ENCODE results near the gene ADAMTSL4. TPM values are rescaled to one million over a fixed set of nuclear protein-coding genes. Genes with fewer than 3 reads are reported as not detected.

Gene ADAMTSL4
- total and polyA plus RNA-seq, 10 donors: 2.8 to 19.1 (median 11.1) TPM

- Histone ChIP-seq H3K36me3 (no peaks in the 10 kb centered on the region), H3K27me3 (replicated peaks in 1 of 7) (no peaks in the 10 kb centered on the region), H3K4me1 (no peaks in the 10 kb centered on the region), H3K27ac (no peak overlapping the region), H3K9me3 (no peaks in the 10 kb centered on the region), H3K4me3 (no peak overlapping the region)
- intact Hi-C loops (cut with DNase I; ENCODE audit: low total_unique reads): no loop called here
- peak; percentile 34 for DNase-seq
- WGBS, 5 donors: 91 to 96% (median 94%) methylated on average over 14 of the region's 14 CpGs
- TF ChIP-seq POLR2A (IDR thresholded peaks at IDR 0.05): no peak
- no peak for TF ChIP-seq POLR2AphosphoS5 (IDR thresholded peaks at IDR 0.05)
- TF ChIP-seq, protein P1, sequence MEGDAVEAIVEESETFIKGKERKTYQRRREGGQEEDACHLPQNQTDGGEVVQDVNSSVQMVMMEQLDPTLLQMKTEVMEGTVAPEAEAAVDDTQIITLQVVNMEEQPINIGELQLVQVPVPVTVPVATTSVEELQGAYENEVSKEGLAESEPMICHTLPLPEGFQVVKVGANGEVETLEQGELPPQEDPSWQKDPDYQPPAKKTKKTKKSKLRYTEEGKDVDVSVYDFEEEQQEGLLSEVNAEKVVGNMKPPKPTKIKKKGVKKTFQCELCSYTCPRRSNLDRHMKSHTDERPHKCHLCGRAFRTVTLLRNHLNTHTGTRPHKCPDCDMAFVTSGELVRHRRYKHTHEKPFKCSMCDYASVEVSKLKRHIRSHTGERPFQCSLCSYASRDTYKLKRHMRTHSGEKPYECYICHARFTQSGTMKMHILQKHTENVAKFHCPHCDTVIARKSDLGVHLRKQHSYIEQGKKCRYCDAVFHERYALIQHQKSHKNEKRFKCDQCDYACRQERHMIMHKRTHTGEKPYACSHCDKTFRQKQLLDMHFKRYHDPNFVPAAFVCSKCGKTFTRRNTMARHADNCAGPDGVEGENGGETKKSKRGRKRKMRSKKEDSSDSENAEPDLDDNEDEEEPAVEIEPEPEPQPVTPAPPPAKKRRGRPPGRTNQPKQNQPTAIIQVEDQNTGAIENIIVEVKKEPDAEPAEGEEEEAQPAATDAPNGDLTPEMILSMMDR (IDR thresholded peaks at IDR 0.05 in 8 of 11, conservative IDR thresholded peaks at IDR 0.05 in 3 of 11): no peak
Measured at GRCh38 chr1:150535511-150536287, 13.5 kb upstream of the ADAMTSL4 start.

DNA sequence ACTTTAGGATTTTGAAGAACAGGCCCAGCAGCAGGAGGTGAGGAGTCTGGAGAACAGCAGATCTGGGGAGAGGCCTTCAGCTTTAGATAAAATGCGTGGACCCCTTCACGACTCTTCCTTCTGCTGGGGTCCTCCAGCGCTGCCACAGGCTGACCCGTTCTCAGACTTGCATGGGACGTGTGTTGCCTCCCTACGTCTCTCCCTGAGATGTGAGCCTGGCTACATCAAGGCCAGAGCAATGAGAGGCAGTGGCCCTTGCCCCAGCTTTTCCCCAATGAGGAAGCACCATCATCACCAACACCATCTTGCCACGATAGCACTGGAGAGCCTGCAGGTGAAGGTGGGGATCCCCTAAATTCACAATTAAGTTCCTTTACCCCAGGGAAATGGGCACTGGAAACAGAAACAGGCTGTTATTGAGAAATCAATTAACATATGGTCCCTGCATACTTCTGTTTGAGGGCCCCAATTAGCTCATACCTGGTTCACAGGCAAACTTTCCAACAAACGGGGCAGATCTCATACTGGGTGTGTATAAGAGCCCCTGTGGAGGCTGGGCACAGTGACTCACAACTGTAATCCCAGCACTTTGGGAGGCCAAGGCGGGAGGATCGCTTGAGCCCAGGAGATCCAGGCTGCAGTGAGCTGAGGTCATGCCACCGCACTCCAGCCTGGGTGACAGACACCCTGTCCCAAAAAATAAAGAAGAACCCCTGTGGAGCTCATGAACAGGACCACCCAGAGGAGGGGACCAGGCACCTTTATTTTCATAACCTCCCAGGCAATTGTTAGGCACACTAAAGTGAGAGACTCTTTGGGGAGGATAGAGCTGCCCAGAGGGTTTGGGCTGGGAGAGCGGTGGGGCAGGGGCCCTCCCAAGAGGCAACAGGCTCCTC is 12.1 kb upstream of the ADAMTSL4 start:
- DNase-seq: peak; percentile 19
- 88 to 95% (median 89%) methylated on average over 12 of the region's 12 CpGs for WGBS, 5 donors
- H3K27me3 ChIP-seq (replicated peaks in 1 of 7): no peaks in the 10 kb centered on the region
- H3K36me3 ChIP-seq: no peaks in the 10 kb centered on the region
- no peak overlapping the region for H3K4me3 ChIP-seq
- no peaks in the 10 kb centered on the region for H3K4me1 ChIP-seq
- H3K9me3 ChIP-seq: no peaks in the 10 kb centered on the region
- H3K27ac ChIP-seq: peak overlapping the region in 1 of 8 donors; percentile 53
- TF ChIP-seq, protein P1 (IDR thresholded peaks at IDR 0.05 in 8 of 11, conservative IDR thresholded peaks at IDR 0.05 in 3 of 11): no peak
- TF ChIP-seq POLR2AphosphoS5 (IDR thresholded peaks at IDR 0.05) (no peak), POLR2A (IDR thresholded peaks at IDR 0.05) (no peak)
- intact Hi-C loops (cut with DNase I; ENCODE audit: low total_unique reads): no loop called here

- DNase-seq: peak; percentile 47
- H3K4me3 ChIP-seq: no peak overlapping the region
- H3K27me3 ChIP-seq (replicated peaks in 1 of 7): no peaks in the 10 kb centered on the region
- intact Hi-C loops (cut with DNase I; ENCODE audit: low total_unique reads): no loop called here
- H3K4me1 ChIP-seq: no peaks in the 10 kb centered on the region
- peak overlapping the region in 1 of 8 donors; percentile 53 for H3K27ac ChIP-seq
- H3K9me3 ChIP-seq: no peaks in the 10 kb centered on the region
- TF ChIP-seq, protein P1 (IDR thresholded peaks at IDR 0.05 in 8 of 11, conservative IDR thresholded peaks at IDR 0.05 in 3 of 11): no peak
- no peak for TF ChIP-seq POLR2AphosphoS5 (IDR thresholded peaks at IDR 0.05)
- no peak for TF ChIP-seq POLR2A (IDR thresholded peaks at IDR 0.05)
- WGBS, 5 donors: 68 to 86% (median 79%) methylated on average over 17 of the region's 17 CpGs
- no peaks in the 10 kb centered on the region for H3K36me3 ChIP-seq
Measured at GRCh38 chr1:150537732-150538684, 11.2 kb upstream of the ADAMTSL4 start.

Data from spleen (tissue), 11 donors.